Midbrain (tissue), 1 donor: ENCODE results near the gene DSCAML1.

Experiments
- DNase-seq: peaks from one replicate; lab custom pipeline; 2025; lab: John Stamatoyannopoulos, UW

Gene DSCAML1

DNA sequence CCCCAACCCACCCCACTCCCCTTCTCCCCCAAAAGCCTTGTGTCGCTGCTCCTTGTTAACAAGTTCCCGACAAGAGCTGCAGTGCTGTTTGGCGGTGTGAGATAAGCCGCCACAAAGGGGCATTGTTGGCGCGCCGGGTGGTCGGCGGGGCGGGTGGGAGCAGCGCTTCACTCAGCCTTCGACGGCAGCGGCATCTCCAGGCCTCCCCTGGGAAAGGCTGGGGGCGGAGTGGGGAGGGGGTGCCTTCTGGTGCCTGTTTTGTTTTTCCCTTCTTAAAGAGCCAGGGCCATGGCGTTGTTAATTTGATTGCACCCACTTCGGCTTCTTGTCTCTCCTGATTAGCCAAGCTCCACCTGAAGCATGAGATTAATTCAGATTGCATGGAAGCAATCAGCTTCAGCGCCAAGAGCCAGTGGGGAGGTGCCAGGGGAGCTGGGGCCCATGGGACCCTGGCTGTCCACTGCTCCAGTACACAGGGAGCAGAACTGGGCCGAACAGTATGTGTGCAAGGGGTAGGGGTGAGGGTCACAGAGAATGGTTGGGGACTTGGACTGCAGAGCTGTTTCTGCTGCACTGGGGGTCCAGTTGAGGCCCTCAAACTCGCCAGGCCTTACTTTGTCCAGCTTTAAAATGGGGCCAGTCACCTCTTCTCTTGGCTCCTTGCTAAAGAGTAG, 304.3 kb downstream of the DSCAML1 start:
- DNase-seq: no peak

DNA sequence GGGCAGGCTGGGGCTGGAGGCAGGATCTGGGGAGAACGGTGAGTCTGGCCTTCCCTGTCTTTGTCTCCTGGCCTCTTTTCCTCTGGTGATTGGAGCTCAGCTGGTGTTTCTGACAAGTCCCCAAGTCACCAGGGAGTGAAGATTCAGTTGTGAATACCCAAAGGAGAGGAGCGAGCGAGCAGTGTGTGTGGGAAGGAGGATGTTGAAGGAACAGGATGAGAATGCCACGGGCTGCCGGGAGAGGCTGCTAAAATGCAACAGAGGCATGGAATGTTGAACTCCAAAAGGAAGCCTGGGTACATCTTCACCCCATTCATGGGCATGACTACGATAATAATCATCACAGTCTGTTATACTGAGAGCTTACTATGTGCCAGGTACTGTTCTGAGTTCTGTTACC, 306.1 kb downstream of the DSCAML1 start:
- no peak for DNase-seq

DNA sequence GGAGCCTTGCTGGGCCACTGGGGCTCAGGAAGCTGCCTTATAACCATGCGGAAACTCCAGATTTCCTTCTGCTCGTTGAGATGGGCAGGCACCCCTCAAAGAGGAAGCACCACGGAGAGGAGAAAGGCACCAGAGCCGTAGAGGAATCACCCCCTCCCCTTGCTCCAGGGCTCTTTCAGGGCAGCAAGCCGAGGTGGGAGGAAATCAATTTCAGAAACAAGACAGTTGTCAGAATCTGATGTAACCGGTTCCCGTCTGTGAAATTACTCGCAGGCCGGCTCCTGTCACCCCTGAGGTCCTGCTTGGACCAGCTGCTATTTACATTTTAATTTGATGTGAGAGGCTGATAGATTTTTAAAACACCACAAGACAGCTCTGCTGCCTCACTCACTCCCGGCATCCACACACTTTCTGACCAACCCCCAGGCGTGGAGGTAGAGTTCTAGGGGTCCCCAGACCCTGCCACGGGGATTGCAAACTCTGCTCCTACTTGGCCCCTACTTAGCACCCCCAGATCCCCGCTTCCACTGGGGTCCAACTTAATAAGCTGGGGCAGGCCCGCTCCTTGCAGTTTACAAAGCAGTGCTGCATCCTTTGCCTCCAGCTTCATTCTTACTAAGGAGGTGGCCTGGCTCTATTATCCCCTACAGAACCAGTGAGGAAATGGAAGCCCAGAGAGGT, 306.9 kb downstream of the DSCAML1 start:
- DNase-seq: no peak

DNA sequence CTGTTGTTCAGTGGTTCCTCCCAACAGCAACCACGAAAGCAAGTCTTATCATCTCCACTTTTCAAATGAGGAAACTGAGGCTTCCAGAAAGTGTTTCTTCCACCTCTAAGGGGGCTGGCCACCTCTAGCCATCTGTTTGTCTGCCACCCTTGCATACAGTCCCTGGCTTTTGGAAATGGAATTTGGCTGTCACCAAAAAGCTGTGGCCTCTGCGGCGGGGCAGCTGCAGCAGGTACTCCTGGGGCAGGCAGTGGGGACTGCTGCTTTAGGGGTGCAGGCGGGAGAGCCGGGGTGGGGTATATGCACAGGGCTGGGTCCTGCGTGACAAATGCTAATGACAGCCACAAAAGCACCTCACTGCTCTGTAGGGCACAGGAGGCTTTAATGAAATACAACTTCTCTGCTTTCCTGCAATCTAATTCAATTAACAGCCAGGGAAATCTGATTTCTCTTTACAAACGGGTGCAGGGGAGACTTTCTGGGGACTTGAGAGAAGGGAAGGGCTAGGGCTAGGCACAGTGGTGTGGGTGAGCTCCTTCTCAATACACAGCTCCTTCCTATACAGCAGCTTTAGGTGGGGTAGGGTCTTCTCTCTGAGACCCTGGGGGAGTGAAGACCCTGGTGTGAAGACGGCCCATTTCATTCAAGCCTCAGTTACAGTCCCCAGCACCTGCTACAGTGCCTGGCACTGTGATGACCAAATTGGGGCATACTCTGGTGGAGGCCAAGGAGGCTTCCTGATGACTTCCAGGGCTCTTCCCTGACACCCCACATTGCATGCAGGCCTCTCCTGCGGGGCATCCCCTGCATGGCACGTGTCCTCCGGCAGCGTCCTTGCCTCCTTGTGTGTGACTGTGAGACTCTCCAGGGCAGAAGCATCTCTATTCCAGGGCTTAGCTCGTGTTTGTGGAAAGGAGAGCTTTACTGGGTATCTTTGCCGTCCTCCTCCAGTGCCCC, 307.7 kb downstream of the DSCAML1 start:
- no peak for DNase-seq

DNA sequence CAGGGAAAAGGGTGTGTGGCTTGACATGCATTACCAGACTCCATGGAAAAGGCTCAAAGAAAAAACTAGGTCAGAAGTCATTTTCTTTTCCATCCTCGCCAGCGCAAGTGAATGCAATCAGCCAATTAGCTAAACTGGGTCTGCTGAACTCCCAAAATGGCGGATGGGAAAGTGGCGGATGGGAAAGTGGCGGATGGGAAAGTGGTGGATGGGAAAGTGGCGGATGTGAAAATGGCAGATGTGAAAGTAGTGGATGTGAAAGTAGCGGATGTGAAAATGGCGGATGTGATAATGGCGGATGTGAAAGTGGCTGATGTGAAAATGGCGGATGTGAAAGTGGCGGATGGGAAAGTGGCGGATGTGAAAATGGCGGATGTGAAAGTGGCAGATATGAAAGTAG, 311.0 kb downstream of the DSCAML1 start:
- DNase-seq: no peak

DNA sequence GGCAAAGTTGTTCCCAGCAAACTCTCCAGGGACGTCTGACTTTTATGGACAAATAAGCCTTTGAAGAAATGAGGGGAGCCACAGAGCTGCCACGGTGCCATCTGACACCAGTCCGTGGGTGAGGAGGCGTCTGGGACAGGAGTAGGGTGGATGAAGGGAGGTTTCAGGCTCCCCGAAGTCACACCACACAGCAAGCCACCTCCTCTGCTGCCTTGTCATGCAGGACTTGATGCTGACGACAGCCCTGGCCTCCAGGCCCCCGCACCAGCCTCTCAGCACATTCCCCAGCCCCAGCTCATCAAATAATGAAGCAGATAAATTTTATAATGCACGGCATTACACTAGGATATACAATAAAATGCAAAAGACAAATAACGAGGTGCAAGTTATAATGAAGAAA, 312.9 kb downstream of the DSCAML1 start:
- DNase-seq: no peak

DNA sequence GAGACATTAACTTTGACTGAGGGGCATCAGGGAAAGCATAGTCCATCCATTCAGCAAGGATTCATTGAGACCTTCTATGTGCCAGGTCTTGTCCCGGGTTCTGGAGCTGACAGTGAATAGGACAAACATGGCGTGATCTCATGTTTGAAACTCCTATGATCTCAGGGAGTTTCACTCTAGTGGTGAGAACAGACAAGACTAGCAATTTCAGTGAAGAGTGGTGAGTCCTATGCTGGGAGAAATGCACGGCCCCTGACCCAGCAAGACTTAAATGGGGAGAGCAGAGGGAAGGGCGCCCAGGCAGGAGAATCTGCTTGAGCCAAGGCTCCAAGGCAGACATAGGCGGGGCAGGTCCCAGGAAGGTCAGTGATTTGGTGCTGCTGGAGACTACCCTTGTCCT, 313.6 kb downstream of the DSCAML1 start:
- no peak for DNase-seq

DNA sequence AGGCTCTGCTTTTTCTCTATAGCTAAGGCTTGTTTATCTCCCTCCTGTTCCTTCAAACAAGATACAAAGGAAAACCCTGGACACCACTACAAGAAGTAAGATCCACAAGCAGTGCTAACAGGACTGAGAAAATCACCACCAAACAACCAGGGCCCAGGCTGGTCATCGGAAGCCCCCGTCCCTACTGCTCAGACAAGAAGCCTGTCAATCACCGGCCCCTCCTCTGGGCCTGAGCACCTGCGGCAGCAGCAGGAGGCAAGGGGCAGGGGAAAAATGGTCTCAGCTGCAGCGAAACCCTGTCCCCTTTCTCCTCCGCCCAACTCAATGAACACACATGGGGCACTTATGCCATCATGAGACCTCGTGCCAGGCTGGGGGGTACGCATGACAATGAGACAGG, 314.1 kb downstream of the DSCAML1 start:
- no peak for DNase-seq

DNA sequence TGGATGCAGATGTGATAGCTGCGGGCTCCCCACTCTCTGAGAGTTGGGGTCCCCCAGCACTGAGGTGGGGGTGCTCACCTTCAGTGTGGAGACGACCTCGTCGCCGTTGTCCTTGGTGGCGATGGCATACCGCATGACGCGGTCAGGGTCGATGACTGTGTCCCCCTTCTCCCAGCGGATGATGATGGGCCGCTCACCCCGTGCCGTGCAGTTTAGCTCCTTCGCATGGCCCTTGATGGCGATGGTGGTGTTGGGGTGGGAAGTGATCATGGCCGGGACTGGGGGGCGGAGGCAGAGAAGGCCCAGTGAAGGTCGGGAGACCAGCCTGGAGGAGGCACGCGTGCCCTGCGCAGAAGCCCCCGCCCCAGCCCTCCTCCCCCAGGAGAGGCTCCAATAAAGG, 315.1 kb downstream of the DSCAML1 start:
- no peak for DNase-seq

DNA sequence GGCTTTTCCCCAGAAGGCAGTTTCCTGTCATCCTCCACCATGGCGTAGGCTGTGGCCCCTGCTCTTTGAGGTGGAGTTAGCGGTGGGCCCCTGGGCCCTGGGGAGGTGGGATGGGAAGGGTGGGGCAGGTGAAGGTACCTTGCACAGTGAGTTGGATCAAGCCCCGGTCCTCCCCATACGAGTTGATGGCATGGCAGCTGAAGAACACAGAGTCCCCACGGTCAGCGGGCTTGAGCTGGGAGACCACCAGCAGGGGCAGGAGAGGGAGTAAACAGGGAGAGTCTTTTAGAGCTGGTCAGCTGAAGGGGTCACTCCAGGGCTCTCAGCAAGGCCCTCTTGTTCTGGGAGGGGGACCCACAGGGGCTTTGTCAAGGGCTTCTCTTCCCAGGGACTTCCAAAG, 316.0 kb downstream of the DSCAML1 start:
- DNase-seq: no peak

DNA sequence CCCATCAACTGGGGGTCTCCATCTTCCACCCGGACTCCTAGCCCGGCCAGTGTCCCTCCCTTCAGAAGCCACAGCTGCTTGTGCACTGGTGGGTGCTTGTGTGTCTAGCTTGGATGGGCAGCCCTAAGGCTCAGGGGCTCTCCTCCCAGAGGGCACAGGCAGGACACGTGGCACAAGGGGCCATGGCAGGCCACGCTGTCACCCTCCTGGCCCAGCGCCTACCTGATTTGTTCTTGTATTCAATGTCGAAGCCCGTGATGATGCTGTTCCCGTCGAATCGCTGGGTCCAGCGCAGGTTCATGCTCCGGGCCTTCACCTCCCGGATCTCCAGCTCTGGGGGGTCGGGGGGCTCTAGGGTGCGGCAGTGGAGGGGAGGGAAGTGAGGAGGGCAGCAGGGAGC, 316.8 kb downstream of the DSCAML1 start:
- DNase-seq: no peak

DNA sequence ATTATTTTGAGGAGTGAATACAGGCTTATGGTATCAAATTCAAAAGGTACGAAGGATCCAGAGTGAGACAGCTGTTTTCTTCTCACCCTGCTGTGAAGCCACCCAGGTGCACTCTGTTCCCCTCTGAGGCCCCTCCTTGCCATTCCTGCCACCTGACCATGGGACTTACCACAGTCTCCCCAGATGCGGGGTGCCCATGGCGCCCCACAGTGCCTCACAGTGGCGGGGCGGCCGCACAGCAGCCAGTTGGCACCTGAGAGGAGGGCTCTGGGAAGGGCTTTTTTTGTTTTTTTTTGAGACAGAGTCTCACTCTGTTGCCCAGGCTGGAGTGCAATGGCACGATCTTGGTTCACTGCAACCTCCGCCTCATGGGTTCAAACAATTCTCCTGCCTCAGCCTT, 317.6 kb downstream of the DSCAML1 start:
- no peak for DNase-seq

DNA sequence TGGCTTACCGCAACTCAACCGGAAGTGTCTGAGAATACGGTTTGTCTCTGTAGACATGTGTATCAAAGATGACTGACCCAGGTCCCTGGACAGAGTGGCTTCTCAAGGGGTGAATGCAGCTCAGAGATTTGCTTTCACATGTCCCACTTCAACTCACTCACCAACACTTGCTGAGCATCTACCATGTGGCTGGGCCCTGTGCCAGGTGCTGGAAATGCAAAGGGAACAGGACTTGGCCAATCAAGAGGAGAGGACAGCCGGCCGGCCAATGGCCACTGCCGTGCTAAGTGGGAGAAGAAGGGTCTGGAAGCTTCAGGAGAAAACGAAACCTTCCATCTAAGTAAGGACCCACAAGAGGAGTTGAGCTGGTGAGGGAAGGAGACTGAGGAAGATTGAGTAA, 318.1 kb downstream of the DSCAML1 start:
- DNase-seq: no peak

DNA sequence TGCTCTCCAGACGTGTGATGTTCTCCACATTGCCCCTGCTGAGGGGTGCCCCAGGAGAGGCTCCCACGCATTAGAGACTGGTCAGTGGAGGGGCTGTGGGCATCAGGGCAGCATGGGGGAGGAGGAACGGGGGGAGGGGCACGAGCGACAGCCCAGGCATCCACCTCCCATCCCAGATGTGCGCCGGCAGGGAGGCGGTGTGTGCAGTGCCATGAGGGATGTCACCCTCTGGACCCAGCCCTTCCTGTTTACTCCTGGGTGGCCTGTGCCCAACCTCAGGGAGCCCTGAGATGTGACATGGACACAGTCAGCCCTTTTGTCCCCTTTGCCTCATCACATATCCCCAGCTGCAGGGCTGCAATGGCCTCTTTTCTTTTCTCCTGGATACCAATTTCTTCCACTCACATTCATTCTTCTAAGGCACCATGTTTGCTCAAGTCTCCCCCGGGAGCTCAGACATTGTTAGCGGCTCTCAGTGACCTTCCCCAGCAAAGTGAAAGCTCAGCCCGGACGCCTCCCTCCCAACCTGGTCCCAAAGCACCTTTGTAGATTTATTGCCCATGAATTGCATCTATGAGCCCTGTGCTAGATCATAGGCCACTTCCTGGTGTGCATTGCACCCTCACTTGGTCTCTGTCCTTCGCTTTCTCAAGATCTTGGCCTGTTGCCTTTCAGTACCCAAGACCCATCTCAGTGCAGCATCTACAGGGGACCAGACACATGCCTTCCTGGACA, 318.7 kb downstream of the DSCAML1 start:
- no peak for DNase-seq

DNA sequence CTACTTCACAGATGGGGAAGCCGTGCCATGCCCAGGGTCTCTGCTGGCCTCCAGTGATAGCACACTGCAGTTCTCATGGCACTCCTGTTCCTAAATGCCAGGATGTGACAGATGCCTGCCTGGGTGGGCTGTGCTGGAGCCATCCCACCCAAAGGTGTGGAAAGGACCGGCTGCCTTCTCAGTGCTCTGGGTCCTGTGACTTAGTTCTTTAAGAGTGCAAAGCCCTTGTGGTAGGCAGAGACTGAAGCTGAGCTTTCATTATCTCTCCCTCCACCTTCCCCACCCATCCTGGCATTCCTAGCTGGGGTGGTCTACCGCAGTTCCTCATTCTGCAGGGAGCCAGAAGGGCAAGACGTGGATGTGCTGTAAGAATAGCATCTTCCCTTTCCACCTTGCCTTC, 319.3 kb downstream of the DSCAML1 start:
- DNase-seq: no peak

DNA sequence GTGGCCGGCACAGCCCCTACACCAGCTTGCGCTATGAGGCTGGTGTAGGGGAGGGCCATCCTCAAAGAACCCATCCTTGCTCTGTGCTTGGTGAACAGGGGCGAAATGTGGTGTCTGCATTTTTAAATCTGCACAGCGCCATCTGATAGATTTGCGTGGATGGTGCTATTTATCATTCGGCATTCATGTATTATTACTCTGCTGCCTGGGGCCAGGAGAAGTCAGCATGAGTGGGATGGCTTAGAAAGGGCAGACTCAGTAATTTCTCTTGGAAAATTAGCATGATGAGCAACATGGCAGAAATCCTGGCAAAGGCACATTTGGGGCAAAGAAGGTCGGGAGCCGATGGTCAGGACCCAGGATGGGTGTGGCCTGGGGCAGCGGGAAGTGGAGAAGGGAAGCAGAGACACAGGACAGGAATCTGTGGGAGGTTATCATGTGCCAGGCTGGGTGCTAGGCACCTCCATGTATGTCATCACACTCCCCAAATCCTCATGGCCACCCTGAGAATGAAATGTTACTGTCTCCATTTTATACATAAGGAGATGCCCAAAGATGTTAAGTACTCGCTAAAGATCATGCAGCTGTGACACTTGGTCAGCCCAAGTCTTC, 320.4 kb downstream of the DSCAML1 start:
- DNase-seq: no peak

DNA sequence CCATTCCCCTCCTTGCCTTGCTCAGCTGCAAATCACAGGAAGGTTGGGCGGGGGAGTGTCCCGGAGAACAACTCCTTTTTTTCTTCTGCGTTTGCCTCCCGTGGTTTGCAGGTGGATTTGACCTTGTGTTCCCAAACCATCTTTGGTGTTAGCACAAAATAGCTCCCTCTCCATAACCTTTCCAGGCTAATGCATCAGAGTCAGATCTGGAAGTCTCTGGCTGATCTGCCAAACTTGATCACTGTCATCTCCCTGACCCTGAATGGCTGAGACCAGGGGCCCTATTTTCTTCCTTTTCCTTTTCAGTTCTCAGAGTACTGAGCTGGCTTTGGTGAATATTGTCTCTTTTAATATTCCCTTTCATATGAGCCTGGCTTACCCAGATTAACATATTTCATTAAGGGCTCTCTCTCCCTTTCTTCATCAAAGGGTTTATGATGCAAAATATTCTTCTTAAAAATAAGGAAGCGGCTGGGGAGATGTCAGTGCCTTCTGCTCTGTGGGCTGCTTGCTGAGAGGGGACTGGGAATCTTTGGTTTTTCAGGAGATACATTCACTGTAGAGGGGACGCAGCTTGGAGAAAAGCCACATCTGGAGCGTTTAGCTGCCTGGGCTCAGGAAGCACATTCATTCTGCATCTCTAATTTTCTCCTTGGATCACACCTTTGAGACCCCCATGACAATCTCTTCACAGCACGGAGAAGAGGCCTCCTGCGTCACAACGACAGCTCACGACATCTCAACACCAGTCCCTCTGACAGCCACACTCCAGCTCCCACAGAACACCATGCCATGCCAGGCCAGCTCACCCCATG, 321.1 kb downstream of the DSCAML1 start:
- DNase-seq: no peak

DNA sequence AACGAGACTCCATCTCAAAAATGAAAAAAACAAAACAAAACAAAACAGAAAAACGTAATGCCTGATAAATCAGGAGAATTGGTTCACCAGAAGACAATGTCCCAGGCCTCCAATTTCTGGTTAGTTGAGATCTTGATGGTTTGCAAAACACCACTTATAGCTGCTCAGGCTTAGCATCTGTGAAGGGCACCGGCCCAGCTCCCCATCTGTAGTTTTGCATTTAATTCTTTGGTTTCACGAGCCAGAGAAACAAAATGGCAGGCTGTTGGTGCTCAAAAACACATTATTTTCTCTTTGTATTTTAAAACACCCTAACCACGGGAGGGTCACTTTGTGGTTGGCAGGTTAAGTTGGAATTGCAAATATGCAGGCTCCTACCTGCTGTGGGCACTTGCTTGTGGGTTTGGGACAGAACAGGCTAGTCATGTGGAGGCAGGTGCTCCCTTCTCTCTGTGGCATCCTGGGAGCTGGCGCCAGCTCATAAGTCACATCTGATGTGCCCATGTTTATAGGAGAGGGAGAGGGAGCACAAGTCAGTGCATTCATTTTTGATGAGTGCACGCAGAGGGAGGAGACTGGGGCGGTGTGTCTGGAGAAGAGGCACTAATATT, 323.4 kb downstream of the DSCAML1 start:
- DNase-seq: no peak

DNA sequence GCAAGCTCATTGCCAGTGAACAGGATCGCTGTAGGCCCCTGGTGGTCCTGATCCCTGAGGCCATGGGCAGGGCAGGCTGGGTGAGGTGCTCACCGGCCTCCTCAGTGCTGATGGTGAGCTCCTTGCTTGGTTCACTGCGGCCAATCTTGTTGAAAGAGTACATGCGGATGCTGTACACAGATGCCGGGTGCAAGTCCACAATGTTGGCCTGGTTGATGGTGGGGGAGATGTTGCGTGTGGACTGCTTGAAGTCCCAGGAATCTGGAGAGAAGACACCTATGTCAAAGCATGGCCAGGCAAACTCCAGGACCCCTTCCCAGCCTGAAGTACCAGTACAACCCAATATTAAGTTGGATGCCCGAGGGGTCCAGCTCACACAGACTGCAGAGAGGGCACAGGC, 325.2 kb downstream of the DSCAML1 start:
- no peak for DNase-seq

DNA sequence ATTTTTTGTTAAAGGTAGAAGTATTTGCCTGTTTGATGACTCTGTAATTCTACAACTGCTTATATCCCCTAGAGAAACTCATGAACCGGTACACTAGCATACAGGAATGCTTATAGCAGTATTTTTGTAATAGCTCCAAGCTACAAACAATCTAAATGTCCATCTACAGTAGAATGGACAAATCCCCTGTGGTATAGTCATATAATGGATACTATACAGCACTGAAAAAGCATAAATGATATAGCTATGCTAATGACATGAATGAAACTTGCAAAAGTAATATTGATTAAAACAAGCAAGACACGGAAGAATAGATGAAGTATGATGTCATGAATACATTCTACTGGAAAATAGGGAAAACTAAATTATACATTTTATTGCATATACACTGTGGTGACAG, 326.4 kb downstream of the DSCAML1 start:
- DNase-seq: no peak
